Frontal cortex (tissue), 4 donors: ENCODE data around the gene NCKAP5. TPM values are rescaled to one million over a fixed set of nuclear protein-coding genes. Genes with fewer than 3 reads are reported as not detected.
A peak's percentile ranks its signal among the peaks of the same experiment; 100 is the strongest.

Experiments used
- DNase-seq, 2 donors: peaks; one replicate each; pipeline ENCODE4 v3.0.0; 2012; ENCODE audit warnings: low spot score in 2 of 2
- FAIRE-seq: peaks from 2 replicates; lab custom pipeline; 2012; peaks lifted over from hg19 to GRCh38; lab: Jason Lieb, UNC
- total RNA-seq: library from RNA; depleted of rRNA; stranded (reverse); fragments of >200 nt; gene quantifications from one replicate; pipeline ENCODE4 v1.2.3, GENCODE V29; 2014
- donor health status: control.
- donor health status: control.
- donor health status: control.

The NCKAP5 gene
- total RNA-seq, 1 donor from 2014 or later: 9.0 TPM

- FAIRE-seq (no peak), DNase-seq (no peak)
These were observed 373.4 kb downstream of the NCKAP5 start for GRCh38 chr2:133194777-133195335.

DNA sequence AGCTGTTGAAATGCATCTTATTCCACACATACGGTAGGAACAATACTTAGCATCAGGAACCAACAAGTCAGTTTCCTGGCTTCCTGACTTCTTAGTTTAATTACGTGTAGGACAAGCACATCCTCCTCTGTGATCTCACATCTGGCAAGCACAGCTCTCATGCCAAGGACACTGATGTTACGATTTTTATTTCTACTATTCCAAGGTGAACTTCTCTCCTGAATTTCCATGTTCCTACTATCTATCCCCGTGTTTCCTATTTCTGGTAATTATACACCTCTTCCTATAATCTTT lies 374.0 kb downstream of the NCKAP5 start:
- FAIRE-seq (no peak), DNase-seq (no peak)

DNA sequence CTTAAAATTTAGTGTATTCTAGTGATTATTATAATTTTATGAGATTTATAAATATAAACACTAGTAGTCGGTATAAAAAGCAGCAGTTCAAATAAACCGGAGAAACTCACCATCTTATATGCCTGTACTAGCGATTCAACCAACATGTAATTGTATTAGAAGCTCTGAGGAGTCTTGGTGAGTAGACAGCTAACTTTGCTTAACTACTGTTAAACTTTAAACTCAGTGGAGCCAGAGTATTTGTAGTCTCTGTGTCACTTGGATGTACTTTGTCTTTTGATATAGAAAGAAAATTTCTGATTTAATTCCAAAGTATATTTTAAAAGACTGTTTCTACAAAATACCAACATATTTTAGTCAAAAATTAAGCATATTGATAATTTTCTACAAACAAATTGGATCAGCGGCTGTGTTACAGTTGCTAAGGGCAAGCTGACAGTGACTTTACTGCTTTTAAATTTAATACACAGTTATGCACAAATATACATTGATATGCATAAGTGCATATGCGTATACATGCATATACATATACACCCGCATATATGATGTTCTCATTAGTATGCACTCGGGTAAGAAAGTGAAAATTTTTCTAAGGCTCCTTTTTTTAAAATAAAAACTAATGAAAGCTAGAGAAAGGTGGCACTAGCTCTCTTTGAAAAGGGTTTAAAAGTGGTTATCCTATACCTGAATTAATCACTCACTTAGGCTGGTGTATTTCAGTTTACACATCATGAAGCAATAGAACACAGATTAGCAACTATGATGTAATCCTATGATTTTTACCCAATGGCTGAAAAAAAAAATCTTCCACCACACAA lies 374.5 kb downstream of the NCKAP5 start:
- no peak for FAIRE-seq
- DNase-seq: no peak

DNA sequence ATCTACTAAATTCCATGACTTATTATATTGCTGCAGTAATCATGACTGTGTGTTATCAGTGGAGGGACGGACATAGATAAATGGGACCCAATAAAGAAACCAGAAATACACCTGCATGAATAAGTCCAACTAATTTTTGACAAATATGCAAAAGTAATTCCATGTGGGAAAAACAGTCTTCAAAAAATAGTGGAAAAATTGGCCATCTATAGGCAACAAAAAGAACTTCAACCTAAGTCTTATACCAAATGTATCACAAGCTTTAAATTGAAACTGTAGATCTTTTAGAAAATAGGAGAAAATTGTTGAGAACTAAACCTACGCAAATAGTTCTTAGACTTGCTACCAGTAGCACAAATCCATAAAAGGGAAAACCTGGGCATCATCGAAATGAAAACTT lies 376.2 kb downstream of the NCKAP5 start:
- DNase-seq (no peak), FAIRE-seq (no peak)

DNA sequence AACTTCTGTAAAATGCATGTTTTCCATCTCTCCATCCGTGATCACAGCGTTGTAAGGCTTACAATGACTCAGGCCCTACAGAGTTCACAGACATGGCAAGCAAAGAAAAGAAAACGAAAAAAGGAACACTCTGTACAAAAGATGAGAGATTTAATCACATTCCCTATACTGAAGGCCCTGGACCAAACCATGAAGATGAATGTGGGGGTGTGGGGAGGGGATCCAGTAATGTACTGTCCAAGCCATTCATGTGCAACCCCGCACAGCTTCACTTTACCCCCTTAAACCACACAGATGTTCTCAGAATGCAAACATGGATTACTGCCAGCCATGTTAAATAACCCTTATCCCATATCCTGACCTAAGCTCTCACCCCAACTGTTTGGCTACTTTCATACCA lies 391.1 kb downstream of the NCKAP5 start:
- DNase-seq: no peak
- FAIRE-seq: no peak

GRCh38 chr2:133175926-133176325 lies 392.3 kb downstream of the NCKAP5 start:
- DNase-seq (no peak), FAIRE-seq (no peak)

- FAIRE-seq: no peak
These were observed 395.0 kb downstream of the NCKAP5 start for GRCh38 chr2:133173224-133173623.

GRCh38 chr2:133171393-133172004 lies 396.8 kb downstream of the NCKAP5 start:
- peak; percentile 31 for FAIRE-seq
- DNase-seq: peak in 1 of 2 donors; percentile 4

More at GRCh38 chr2:133173224-133173623, 395.0 kb downstream of the NCKAP5 start:
- no peak for DNase-seq

DNA sequence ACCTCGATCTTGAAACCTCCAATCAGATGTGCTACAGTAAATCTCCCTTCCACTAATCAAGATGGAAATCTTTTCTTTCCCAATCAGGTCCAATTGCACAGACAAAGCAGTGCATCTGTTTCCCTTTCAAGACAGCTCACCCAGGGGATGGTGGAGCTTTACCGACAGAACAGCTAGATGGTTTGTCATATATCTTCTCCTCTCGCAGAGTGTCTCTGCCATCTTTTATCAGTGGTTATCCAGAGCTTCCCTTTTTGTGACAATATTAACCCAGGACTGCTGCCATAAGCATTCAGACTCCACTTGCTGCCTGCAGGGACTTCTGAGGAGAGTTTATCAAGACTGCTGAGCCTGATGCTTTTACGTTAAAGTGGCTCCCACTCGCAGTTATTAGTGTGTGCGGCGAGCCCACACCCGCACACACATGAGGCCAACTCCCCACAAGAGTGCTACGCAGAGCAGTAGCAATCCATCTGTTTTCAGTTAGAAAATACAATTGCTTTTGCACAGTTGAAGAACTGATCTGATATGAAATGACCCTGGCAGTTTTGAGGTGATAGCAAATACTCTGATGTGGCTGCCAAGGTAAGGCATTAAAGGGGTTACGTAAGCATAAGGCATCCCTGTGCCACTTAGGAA lies 398.9 kb downstream of the NCKAP5 start:
- FAIRE-seq: no peak
- DNase-seq: no peak

DNA sequence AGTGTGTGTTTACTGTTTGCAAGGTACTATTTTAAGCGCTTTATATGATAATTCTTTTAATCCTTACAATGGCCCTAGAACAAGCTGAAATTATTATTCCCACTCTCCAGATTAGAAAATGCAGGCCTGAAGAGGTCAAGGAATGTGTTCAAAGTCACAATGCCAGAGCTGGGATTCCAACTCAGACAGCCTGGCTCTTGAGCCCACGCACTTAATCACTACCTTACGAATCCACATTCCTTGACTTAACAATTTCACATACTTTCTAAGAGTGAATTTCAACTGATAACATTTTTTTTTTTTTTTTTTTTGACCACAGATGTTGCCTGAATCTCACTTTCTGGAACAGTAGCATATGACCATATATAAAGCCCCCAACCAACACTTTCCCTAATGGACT lies 400.3 kb downstream of the NCKAP5 start:
- FAIRE-seq (no peak), DNase-seq (no peak)

DNA sequence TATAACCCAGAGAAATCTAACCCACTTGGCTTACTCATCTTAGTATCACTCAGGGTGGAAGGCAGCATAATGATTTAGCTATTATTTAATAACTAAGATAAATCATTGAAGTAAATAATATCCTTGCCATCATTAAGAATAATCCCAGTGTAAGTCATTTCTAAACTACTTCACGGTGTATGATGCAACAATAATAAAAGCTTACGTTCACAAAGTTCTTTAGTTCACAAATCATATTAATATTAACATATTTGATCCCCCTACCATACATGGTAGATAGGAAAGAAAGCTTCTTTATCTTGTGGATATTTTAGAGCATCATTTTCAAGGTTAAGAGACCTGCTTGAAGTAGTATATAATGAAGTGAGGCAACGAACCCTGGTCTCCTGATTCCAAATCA lies 401.0 kb downstream of the NCKAP5 start:
- no peak for DNase-seq
- FAIRE-seq: no peak

DNA sequence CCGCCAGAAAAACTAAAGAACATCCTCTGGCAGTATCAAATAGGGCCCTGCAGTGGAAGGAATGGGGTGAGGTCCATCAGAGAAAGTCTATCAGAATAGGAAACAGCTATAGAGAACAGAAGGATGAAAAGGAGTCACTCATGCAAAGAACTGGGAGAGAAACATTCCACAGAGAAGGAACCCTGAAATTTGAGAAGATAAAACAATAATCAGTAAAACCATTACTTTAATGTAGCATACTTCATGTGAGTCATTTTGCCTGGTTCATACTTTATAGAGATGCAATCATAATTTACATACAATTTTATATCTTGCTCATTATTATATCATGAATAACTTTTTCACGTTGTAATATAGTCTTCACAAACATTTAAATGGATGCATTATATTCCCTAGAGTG lies 402.2 kb downstream of the NCKAP5 start:
- FAIRE-seq: no peak

DNA sequence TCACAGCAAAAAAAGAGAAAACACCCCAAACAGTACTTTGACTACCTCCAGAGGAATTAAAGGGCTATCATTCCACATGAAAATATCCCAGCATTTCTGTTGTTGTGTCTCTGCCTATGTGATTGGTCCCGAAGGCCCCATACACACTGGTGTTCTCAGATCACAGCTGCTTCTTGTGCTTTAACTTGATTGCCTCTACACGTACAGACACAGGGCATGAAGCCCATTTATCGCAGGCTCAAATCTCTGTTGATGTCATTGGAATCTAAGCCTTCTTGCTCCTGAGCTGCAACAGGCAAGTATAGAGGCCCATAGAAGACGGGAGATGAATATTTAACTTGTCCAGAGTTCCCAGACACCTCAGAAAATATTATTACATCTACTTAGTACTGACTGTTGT lies 405.2 kb downstream of the NCKAP5 start:
- no peak for DNase-seq
- no peak for FAIRE-seq

More for the DNA sequence above, 402.2 kb downstream of the NCKAP5 start:
- DNase-seq: no peak

GRCh38 chr2:133158442-133158841 lies 409.8 kb downstream of the NCKAP5 start:
- DNase-seq: no peak
- FAIRE-seq: no peak

DNA sequence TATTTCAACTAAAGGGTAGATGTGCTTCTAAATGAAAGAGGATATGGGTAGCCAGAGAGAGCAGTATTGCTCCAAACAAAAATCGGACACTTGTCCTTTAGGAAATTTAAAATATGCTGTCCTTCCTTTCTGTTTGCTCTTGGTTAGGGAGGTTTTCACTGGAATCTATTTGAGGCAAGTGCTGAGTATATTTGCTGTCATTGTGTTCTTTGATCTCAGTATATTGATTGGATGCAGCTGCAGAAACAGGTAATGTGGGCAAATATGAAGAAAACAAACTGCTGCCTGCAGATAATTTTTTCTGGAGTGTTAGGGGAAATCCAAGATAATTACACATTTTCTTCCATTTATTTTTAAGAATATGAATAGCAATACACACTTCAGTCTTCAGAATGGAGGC lies 410.2 kb downstream of the NCKAP5 start:
- FAIRE-seq (no peak), DNase-seq (no peak)

GRCh38 chr2:133157141-133157540 lies 411.1 kb downstream of the NCKAP5 start:
- FAIRE-seq: no peak

DNA sequence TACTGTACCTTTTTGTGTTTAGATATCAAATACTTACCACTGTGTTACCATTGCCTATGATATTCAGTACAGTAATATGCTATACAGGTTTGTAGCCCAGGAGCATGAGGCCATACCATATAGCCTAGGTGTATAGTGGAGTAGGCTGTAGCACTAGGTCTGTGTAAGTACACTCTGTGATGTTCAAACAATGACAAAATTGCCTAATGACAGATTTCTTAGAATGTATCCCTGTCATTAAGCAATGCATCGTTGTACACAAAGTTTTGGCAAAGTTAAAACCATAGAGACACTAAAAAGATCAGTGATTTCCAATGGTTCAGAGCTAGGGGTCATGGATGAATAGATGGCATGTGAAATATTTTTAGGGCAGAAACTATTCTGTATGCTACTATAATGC lies 415.5 kb downstream of the NCKAP5 start:
- no peak for DNase-seq
- no peak for FAIRE-seq

More at GRCh38 chr2:133157141-133157540, 411.1 kb downstream of the NCKAP5 start:
- no peak for DNase-seq

GRCh38 chr2:133148187-133148586 lies 420.1 kb downstream of the NCKAP5 start:
- FAIRE-seq (no peak), DNase-seq (no peak)

- no peak for FAIRE-seq
These were observed 421.4 kb downstream of the NCKAP5 start for GRCh38 chr2:133146893-133147292.

DNA sequence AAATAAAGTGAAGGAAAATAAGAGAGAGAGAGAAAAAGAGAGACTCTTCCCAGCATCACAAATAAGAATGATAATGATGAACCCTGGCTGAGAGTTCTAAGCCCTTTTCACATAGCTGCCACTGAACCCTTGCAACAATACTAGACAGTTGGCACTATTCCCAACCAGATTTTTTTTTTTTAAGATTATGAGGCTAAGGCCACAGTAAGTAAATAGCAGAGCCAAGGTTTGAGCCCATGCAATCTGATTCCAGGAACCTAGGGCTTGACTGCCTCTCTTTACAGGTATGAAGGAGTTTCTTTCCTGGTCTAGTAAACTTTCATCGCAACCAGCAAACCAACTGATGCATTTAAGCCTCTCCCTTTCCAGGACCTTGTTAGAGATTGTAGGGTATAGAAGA lies 424.6 kb downstream of the NCKAP5 start:
- DNase-seq (no peak), FAIRE-seq (no peak)

More at GRCh38 chr2:133146893-133147292, 421.4 kb downstream of the NCKAP5 start:
- no peak for DNase-seq

GRCh38 chr2:133142087-133142486 lies 426.2 kb downstream of the NCKAP5 start:
- no peak for FAIRE-seq

More at GRCh38 chr2:133142087-133142486, 426.2 kb downstream of the NCKAP5 start:
- no peak for DNase-seq
